LNCaP clone FGC (cell line): ENCODE results near the gene PHLDB2.

ENCODE experiments used
- DNase-seq: peaks from one replicate; pipeline ENCODE4 v3.0.0-alpha.2; 2011; ENCODE audit warnings: low read depth
- H3K4me3 ChIP-seq: 2 replicates; pipeline ENCODE4 v1.5.1; 2011; ENCODE audit warnings: mild to moderate bottlenecking, low read depth, low read length, control low read depth
- TF ChIP-seq, protein P1 (sequence below): IDR thresholded peaks from 2 replicates; pipeline ENCODE4 v1.5.1; 2012; ENCODE audit warnings: mild to moderate bottlenecking; ENCODE audit not compliant: control insufficient read depth, insufficient read depth; ENCODE audit errors: extremely low read depth

Gene PHLDB2

DNA sequence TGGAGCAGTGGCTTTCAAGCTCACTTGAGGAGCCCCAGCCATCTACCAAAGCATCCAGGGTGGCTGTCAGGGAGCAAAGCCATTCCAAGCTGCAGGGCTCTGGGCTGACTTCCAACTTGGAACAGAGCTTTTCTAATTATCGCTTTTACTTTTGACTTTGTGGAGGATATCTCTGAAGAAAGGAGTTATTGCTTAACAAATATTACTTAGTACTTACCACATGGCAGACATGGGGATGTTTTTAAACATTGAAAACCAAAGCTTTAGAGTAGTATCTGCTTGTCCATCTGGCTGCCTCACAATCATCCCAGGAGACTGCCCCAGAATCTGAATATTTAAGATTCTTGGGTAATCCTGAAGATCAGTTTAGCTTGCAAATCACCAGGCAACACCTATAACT is 148.6 kb downstream of the PHLDB2 start:
- TF ChIP-seq, protein P1, sequence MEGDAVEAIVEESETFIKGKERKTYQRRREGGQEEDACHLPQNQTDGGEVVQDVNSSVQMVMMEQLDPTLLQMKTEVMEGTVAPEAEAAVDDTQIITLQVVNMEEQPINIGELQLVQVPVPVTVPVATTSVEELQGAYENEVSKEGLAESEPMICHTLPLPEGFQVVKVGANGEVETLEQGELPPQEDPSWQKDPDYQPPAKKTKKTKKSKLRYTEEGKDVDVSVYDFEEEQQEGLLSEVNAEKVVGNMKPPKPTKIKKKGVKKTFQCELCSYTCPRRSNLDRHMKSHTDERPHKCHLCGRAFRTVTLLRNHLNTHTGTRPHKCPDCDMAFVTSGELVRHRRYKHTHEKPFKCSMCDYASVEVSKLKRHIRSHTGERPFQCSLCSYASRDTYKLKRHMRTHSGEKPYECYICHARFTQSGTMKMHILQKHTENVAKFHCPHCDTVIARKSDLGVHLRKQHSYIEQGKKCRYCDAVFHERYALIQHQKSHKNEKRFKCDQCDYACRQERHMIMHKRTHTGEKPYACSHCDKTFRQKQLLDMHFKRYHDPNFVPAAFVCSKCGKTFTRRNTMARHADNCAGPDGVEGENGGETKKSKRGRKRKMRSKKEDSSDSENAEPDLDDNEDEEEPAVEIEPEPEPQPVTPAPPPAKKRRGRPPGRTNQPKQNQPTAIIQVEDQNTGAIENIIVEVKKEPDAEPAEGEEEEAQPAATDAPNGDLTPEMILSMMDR: no peak
- no peak overlapping the region for H3K4me3 ChIP-seq
- no peak for DNase-seq

DNA sequence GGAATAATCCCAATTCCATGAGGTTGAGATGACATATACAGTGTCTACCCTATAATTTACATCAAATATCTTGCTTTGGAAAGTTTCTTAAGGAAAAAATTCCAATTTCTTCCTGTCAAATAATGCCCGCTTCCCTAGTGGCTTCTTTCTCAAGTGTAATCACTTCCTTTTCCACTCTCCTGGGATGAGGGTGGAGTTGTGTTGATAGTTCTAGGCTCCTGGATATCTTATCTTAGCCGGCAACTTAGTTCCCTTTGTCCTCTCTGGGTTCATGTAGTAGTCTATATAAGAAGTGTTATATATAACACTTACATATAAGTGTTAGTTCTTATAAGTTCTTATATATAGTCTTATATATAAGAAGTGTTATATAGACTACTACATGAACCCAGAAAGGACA is 150.6 kb downstream of the PHLDB2 start:
- no peak for DNase-seq
- no peak overlapping the region for H3K4me3 ChIP-seq
- TF ChIP-seq, protein P1: no peak

DNA sequence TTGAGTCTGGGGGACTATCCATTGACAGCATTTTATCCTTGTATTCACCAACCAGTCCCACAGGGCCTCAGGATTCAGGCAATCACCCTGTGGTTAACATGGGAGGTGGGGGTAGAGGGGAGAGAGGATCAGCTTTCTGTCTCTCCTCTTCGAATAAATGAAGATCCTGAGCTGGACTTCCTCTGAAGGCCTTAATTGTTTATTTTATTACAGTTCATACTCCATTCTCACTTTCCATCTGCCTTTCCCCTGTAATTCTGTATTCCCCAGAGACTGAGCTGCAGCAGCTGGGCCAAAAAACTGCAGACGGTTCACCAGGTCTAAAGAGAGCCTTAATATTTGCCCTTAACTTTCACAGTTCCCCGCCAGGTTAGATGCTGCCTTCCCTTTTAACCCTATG is 151.6 kb downstream of the PHLDB2 start:
- H3K4me3 ChIP-seq: no peak overlapping the region
- no peak for DNase-seq
- TF ChIP-seq, protein P1: no peak

DNA sequence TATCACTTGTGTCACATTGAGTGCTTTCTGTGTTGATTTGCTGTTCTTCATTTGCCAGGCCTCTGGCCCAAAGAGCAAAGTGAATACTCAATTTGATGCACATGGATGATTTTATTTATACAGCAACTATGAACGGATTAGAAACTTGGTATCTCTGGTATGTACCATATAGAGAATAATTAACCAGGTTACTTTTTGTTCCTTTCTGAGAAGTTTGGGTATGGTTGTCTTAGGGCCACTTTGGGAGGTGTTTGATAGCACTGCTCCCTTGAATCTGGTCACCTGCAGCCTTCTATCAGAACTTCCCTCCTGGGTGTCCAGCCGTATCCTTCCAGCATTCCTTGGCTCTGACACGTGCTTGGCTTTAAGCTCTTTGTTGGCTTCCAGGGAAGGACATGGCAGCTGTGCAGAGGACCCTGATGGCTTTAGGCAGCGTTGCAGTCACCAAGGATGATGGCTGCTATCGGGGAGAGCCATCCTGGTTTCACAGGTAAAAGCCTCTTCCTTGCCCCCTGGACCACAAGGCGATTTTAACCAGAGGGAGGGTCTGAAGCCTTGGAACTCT is 152.4 kb downstream of the PHLDB2 start:
- H3K4me3 ChIP-seq: no peak overlapping the region
- TF ChIP-seq, protein P1: no peak
- DNase-seq: no peak

- no peak overlapping the region for H3K4me3 ChIP-seq
- TF ChIP-seq, protein P1: no peak
- DNase-seq: no peak
Measured at GRCh38 chr3:112012205-112012992, 153.3 kb downstream of the PHLDB2 start.

- DNase-seq: peak; percentile 22
- TF ChIP-seq, protein P1: peak; percentile 67
- H3K4me3 ChIP-seq: no peak overlapping the region
Measured at GRCh38 chr3:112013058-112013783, 154.2 kb downstream of the PHLDB2 start.

DNA sequence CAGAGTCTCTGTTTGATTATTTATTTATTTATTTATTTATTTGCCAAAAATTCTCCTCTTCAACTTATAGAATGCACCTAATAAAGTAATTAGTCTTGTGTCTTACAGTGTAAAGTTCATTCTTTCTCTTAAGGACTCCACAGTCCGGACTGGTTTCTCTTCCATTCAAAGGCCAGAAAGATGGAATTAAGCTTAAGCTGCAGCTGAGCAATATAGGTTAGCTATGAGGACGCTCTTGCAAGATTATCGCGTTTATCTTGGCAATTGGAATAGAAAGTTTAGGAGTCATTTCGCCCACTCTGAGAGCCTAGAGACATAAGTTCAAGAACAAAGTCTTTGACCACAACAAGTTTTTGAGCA is 154.7 kb downstream of the PHLDB2 start:
- no peak for DNase-seq
- no peak overlapping the region for H3K4me3 ChIP-seq
- TF ChIP-seq, protein P1: no peak
